ENCODE results near the gene EPC1. TPM values are rescaled to one million over a fixed set of nuclear protein-coding genes. Genes with fewer than 3 reads are reported as not detected.

EPC1 gene
- total and polyA plus RNA-seq, 11 donors, result 10.9 to 26.3 (median 16.2) TPM

GRCh38 chr10:32308027-32308603 is 38.8 kb downstream of the EPC1 start:
- DNase-seq, result no peak
- intact Hi-C loops (cut with DNase I), result loop anchor here in 1 of 10 donors (5.0 kb wide), 2 partner anchors 39 to 46 kb away; partner anchors contain the start of gene EPC1
- Histone ChIP-seq H3K36me3 (peaks cover 0 to 33% (median 26%) of the 10 kb centered on the region in 9 donors), H3K27me3 (no peaks in the 10 kb centered on the region), H3K4me1 (peaks cover 7 to 71% (median 49%) of the 10 kb centered on the region in 12 donors), H3K9me3 (no peaks in the 10 kb centered on the region), H3K4me3 (no peak overlapping the region), H3K27ac (no peak overlapping the region)
- TF ChIP-seq POLR2A (IDR thresholded peaks at IDR 0.05) (no peak), CTCF (IDR thresholded peaks at IDR 0.05) (no peak)
- no peak for ATAC-seq
- 65 to 74% (median 73%) methylated on average over 7 of the region's 7 CpGs for WGBS, 4 donors

DNA sequence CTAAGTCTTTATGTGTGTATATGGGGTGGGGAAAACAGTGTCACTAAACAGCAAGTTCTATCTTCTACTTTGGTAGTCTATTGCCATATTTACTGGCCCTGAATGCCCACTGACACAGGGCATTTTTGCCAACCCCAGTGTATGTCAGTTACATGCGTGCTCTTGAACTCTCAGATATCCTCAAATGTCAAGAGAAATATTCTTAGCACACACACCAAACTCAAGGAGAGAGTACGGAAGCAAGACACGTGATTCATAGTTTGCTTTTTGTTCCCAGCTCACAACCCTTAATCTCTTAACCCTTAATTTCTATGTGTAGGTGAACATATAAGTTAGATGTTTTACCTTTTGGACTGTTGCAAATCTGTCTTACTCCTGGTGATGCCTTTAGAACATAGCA is 39.3 kb downstream of the EPC1 start:
- H3K9me3 ChIP-seq, result no peaks in the 10 kb centered on the region
- DNase-seq, result no peak
- H3K27ac ChIP-seq, result no peak overlapping the region
- ATAC-seq, result peak in 3 of 4 donors; percentile 32 to 69 (median 45)
- H3K4me3 ChIP-seq, result no peak overlapping the region
- no peaks in the 10 kb centered on the region for H3K27me3 ChIP-seq
- peaks cover 5 to 68% (median 44%) of the 10 kb centered on the region in 12 donors for H3K4me1 ChIP-seq
- TF ChIP-seq POLR2A (IDR thresholded peaks at IDR 0.05) (no peak), CTCF (IDR thresholded peaks at IDR 0.05) (no peak)
- 37 to 44% (median 38%) methylated on average over 3 of the region's 3 CpGs for WGBS, 4 donors
- peaks cover 0 to 38% (median 30%) of the 10 kb centered on the region in 9 donors for H3K36me3 ChIP-seq
- intact Hi-C loops (cut with DNase I), result loop anchor here in 1 of 10 donors (5.0 kb wide), 2 partner anchors 40 to 45 kb away; partner anchors contain the start of gene EPC1

DNA sequence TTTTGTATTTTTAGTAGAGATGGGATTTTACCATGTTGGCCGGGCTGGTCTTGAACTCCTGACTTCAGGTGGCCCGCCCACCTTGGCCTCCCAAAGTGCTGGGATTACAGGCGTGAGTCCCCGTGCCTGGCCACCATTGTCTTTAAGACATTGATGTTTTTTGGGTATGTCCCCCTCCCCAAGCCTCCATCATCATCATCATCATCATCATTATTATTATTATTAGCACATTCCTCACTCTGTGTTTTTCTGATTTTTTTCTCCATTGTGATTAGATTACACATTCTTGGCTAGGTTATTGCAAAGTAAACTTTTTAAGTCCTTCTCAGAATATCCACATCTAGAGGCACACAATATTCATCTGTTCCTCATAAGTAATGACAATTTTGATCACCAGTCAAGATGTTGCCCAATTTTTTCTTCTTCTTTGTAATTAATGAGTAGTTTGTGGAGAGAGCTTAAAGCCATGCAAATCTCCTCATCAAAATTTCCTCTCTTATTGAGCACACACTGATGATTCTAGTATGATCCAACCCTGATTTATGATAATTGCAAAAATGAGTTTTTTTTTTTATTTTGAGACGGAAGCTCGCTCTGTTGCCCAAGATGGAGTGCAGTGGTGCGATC is 47.5 kb downstream of the EPC1 start:
- no peak overlapping the region for H3K27ac ChIP-seq
- intact Hi-C loops (cut with DNase I), result no loop called here
- TF ChIP-seq POLR2A (IDR thresholded peaks at IDR 0.05) (no peak), CTCF (IDR thresholded peaks at IDR 0.05) (no peak)
- ATAC-seq (no peak), DNase-seq (no peak)
- peaks cover 0 to 38% (median 8%) of the 10 kb centered on the region in 12 donors for H3K4me1 ChIP-seq
- H3K9me3 ChIP-seq, result no peaks in the 10 kb centered on the region
- H3K36me3 ChIP-seq, result peaks cover 0 to 29% (median 18%) of the 10 kb centered on the region in 9 donors
- H3K27me3 ChIP-seq, result no peaks in the 10 kb centered on the region
- no peak overlapping the region for H3K4me3 ChIP-seq
- WGBS, 4 donors, result 90 to 96% (median 94%) methylated on average over 7 of the region's 7 CpGs

GRCh38 chr10:32298075-32298812 is 48.7 kb downstream of the EPC1 start:
- H3K9me3 ChIP-seq, result no peaks in the 10 kb centered on the region
- intact Hi-C loops (cut with DNase I), result no loop called here
- no peaks in the 10 kb centered on the region for H3K27me3 ChIP-seq
- TF ChIP-seq POLR2A (IDR thresholded peaks at IDR 0.05) (no peak), CTCF (IDR thresholded peaks at IDR 0.05) (no peak)
- peaks cover 0 to 41% (median 9%) of the 10 kb centered on the region in 12 donors for H3K4me1 ChIP-seq
- ATAC-seq (no peak), DNase-seq (no peak)
- WGBS, 4 donors, result 90 to 94% (median 92%) methylated on average over 11 of the region's 11 CpGs
- H3K27ac ChIP-seq, result no peak overlapping the region
- H3K36me3 ChIP-seq, result peaks cover 0 to 20% (median 10%) of the 10 kb centered on the region in 9 donors
- H3K4me3 ChIP-seq, result no peak overlapping the region
